GM19463 (cell line): ENCODE measurements around the gene B4GALT6.

Source experiments
- ATAC-seq: cut with Tn5 transposase; IDR thresholded peaks from one replicate; pipeline ENCODE4 v1.9.1; 2021; ENCODE audit warnings: mild to moderate bottlenecking, moderate library complexity; ENCODE audit not compliant: unreplicated experiment

B4GALT6 gene

GRCh38 chr18:31694297-31694696 is 9.9 kb upstream of the B4GALT6 start:
- ATAC-seq = no peak

GRCh38 chr18:31688606-31689005 is 4.2 kb upstream of the B4GALT6 start:
- ATAC-seq = no peak

GRCh38 chr18:31686986-31687928 is 2.9 kb upstream of the B4GALT6 start:
- ATAC-seq = no peak

- ATAC-seq = no peak
Observed at GRCh38 chr18:31686572-31686971, 2.2 kb upstream of the B4GALT6 start.

- ATAC-seq = peak; percentile 60
Observed at GRCh38 chr18:31685097-31686082, 1.0 kb upstream of the B4GALT6 start.

- no peak for ATAC-seq
Observed at GRCh38 chr18:31683968-31684278, 458 bp downstream of the B4GALT6 start.

- ATAC-seq = no peak
Observed at GRCh38 chr18:31683106-31683505, 1.3 kb downstream of the B4GALT6 start.

GRCh38 chr18:31680831-31681568 is 3.4 kb downstream of the B4GALT6 start:
- no peak for ATAC-seq

- no peak for ATAC-seq
Observed at GRCh38 chr18:31680433-31680811, 4.0 kb downstream of the B4GALT6 start.

GRCh38 chr18:31679791-31680432 is 4.5 kb downstream of the B4GALT6 start:
- ATAC-seq = no peak

- ATAC-seq = no peak
Observed at GRCh38 chr18:31679133-31679742, 5.1 kb downstream of the B4GALT6 start.

- no peak for ATAC-seq
Observed at GRCh38 chr18:31678425-31678824, 6.0 kb downstream of the B4GALT6 start.

GRCh38 chr18:31677592-31677991 is 6.8 kb downstream of the B4GALT6 start:
- peak; percentile 41 for ATAC-seq

- no peak for ATAC-seq
Observed at GRCh38 chr18:31675404-31675803, 9.0 kb downstream of the B4GALT6 start.

GRCh38 chr18:31672628-31673135 is 11.7 kb downstream of the B4GALT6 start:
- ATAC-seq = peak; percentile 11

GRCh38 chr18:31671951-31672350 is 12.4 kb downstream of the B4GALT6 start:
- no peak for ATAC-seq

GRCh38 chr18:31669541-31669940 is 14.8 kb downstream of the B4GALT6 start:
- ATAC-seq = no peak

- no peak for ATAC-seq
Observed at GRCh38 chr18:31667185-31667584, 17.2 kb downstream of the B4GALT6 start.

- ATAC-seq = no peak
Observed at GRCh38 chr18:31666055-31666454, 18.3 kb downstream of the B4GALT6 start.

- no peak for ATAC-seq
Observed at GRCh38 chr18:31664101-31664500, 20.3 kb downstream of the B4GALT6 start.
